DMS153 treated with DMSO at 0.1 percent for 48 hours (cell line): ENCODE measurements around the gene CD8B.
"Not testable (repeated sequence)": the region's sequence is repeated elsewhere in the genome, so short reads cannot be mapped to it uniquely, and the experiment has no call there.

Source experiments
- DNase-seq: peaks from one replicate; lab custom pipeline; 2025; ENCODE audit not compliant: unreplicated experiment; lab: John Stamatoyannopoulos, UW

Gene CD8B

DNA sequence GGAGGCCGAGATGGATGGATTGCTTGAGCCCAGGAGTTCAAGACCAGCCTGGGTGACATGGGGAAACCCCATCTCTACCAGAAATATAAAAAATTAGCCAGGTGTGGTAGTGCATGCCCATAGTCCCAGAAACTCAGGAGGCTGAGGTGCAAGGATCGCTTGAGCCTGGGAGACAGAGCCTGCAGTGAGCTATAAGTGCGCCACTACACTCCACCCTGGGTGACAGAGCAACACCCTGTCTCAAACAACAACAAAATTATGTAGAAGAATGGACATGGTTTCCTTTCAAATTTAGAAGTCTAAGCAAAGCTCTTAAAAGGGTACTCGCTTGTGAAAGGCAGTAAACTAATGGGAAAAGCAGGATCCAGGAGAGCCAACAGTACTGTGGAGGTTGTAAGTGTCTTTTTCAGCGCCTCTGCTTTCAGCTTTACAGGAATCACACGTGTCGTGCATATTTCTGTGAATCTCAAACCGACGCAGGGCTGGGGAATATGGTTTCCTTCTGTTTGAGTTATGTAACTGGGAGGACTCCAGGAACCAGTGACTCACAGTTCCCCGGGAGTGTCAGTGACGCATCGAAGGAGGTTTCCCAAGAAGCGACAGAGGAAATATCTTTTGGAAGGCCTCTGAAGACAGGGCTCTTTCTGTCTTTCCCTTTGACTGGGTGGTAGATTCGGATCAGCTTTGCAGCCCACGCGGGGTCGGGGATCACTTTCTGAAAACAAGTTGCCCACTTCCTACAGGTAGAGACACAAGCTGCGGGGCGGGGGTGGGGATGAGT lies 24.6 kb downstream of the CD8B start:
- not testable (repeated sequence) for DNase-seq

DNA sequence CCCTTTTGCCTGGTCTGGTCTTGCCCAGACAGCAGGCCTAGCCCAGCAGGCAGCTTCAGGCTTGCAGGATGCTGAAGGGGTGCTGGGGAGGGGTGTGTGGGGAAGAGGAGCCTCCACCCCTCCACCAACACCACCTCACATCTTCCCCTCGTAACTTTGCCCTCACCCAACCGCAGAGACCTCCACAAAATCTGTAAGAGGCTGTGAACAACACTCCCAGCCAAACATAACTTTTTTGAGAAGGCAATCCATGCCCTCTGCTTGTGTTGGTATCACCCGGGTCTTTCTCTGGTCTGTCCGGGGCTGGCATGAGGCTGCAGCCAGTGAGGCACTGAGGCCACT lies 26.2 kb downstream of the CD8B start:
- DNase-seq, result not testable (repeated sequence)

DNA sequence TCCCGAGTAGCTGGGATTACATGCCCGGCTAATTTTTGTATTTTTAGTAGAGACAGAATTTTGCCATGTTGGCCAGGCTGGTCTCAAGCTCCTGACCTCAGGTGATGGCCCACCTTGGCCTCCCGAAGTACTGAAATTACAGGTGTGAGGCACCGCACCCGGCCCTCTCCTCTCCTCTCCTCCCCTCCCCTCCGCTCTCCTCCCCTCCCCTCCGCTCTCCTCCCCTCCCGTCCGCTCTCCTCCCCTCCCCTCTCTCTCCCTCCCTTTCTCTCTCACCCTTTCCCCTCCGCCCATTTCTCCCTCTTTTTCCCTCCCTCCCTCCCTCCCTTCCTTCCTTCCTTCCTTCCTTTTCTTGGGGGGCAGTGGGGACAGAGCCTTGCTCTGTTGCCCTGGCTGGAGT lies 28.4 kb downstream of the CD8B start:
- DNase-seq, result no peak

DNA sequence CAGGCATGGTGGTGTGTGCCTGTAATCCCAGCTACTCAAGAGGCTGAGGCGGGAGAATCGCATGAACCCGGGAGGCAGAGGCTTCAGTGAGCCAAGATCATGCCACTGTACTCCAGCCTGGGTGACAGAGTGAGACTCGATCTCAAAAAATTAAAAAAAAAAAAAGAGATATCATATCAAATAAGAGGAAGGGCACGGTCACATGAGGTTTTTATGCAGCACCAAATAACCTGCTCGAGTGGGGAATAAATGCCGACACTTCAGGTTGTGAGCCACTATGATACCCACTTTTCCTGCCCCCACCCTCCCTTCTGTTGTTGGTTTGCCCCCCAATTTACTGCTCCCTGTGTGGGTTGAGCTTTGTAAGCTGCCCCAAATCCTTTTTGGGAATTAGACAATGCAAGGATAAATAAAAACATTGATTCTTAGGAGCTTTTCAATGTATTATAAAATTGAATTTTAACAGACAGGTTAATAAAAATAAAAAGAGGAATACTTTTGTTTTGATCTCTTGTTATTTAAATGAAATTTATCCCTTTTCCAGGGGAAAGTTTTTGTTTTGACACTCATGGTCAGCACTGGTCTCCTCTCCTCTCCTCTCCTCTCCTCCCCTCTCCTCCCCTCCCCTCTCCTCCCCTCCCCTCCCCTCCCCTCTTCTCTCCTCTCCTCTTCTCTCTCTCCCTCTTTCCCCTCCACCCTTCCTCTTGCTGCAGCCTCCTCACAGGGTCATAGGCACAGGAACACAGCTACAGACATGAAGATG lies 29.2 kb downstream of the CD8B start:
- DNase-seq, result no peak

DNA sequence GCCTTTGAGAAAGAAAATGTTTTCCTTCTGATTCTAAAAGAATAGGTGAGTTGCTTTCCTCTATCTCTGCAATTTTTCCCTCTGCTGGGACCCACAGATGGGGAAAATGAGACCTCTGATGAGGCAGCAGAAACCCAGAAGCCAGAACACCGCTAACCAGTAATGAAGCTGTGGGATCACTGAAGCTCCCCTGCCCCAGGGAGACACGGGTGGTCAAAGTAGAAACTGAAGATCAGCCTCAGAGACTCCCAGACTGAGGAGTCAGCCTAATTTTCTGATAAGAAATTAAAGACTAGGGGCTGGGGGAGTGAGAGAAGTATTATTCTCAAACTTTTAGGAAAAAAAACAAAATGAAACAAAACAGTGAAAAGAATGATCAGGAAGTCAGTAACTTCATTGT lies 30.1 kb downstream of the CD8B start:
- DNase-seq, result no peak

DNA sequence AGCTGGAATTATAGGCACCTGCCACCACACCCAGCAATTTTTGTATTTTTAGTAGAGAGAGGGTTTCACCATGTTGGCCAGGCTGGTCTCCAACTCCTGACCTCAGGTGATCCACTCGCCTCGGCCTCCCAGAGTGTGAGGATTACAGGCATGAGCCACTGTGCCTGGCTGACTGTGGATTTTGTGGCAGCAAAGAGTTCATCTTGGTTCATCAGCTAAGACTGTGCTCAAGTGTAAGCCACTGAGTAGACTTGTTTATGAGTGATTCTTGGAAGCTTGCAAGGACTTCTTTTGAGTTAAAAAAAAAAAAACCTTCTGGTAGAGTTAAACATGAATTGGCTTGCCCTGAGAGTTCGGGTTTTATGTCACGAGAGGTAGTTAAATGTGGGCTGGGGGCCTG lies 34.7 kb downstream of the CD8B start:
- DNase-seq, result no peak

DNA sequence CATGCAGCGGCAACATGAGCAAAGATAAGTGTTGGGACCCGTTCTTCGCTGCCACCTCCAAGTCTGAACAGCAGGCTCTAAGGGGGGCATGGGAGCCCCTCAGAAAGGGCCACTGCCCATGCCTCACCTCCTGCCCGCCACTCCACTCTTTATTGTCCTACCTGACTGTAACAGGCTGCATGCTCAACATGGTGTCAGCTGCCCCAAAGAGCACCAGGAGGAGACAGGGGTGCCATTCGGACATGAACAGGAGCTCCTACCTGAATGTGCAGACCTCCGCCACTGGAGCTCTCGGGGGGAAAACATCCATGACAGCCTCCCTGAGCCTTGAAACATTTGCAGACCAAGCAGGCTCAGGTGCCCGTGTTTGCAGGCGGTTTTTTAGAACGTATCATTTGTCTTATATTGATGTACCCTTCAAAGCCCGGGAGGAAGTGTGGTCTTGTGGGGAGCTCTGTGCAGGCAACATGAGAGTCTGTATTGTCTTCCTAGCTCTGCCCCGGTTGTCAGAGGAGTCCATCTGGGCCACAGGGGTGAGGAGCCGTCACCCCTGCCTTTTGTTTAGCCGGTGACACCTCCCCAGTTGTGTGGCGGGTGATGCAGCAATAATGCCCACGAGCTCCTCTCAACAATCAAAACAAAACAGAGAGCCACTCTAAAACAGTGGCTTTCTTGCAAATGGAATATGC lies 35.8 kb downstream of the CD8B start:
- DNase-seq, result no peak

DNA sequence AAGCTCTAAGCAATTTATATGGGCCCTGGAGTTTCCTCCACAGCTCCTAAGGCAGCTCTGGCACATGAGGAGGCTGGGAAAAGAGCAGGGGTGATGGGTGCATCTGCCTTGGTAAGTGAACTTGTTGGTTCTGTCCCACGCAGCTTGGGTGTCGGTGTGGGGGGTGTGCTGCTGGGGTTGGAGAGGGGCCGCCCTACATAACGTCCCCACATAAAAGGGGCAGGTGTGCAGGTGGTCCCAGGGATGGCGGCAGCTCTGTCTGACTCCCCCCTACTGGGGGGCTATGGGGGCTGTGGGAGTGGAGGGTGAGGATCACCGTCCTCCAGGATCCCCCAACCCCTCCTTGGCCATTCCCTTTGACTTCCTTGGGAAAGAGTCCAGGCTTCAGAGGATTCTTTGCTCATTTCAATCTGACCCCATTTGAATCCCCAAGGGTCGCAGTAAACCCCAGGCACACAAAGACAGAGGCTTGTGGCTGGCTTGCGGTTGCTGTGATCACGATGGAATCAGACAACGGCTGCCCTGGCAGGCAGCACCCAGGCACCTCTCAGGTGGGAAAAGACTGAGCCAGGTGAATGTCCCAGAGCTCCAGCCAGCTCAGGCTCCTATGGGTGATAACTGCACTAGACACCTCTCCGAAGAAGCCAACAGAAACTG lies 36.5 kb downstream of the CD8B start:
- no peak for DNase-seq

DNA sequence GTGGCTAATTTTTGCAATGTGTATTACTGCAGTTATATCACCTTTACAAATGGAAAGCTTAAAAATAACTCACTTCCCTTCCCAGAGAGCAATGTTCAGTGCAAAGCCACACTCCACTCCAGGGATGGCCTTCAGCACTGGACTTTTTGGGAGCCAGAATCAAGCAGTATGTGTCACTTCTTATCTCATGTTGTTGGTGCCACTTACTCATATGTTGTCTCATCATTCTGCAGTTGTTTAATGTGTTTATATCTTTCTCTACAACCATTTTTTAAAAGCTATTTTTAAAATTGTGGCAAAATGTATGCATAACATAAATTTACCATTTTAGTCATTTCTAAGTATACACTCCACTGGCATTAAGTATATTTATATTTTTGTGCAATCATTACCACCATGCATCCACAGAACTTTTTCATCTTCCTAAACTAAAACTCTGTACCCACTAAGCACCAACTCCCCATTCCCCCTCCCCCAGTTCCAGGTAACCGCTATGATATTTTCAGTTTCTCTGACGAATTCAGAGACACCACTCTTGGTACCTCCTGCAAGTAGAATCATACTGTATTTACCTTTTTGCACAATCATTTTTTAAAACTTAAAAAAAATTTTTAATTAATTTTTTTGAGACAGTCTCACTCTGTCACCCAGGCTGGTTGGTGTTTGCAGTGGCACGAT lies 38.9 kb downstream of the CD8B start:
- no peak for DNase-seq

DNA sequence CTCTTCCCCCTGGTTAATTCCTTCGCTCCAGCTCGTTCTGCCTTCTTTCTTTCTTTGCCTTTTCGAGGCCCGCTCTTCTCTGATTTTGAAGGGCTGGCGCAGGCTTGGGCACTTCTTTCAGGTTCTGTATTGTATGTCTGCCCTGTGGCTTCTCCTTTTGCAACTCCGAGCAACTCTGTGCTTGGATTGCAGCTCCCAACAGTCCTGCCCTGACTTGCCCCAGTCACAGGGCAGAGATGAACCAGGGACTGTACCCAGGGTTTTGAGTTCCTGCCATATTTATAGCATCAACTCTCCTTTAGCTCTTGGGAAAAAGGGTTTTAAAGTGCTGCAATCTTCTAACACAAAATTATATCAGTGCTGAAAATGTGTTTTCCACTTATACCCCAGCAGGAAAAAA lies 39.8 kb downstream of the CD8B start:
- DNase-seq, result no peak

DNA sequence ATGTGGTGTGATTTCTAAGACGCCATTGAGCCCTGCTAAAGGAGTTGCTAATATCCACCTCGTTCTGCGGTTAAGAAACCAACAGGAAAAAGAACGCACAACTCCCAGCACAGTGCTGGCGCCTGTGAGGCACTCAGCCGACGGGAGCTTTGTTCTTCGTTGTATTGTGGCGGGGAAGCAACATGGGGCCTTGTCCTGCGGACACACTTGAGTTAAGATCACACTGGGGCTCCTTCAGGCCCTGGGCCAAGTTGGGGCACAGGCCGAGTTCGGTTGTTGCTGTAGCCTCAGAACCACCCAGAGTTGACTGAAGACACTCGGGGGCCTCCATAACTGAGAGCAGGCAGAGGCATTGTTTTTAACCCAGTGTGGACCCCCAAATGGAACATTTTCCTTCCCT lies 40.4 kb downstream of the CD8B start:
- no peak for DNase-seq

DNA sequence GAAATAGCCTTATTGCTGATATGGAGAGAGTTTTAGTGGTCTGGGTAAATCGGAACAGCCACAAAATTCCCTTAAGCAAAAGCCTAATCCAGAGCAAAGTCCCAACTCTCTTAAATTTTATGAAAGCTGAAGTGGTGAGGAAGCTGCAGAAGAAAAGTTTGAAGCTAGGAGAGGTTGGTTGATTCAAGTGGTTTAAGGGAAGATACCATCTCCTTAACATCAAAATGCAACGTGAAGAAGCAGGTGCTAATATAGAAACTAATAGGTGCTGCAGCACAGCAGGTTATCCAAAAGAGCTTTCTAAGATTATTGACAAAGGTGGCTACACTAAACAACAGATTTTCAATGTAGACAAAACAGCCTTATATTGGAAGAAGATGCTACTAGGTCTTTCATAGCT lies 42.7 kb downstream of the CD8B start:
- DNase-seq, result no peak

DNA sequence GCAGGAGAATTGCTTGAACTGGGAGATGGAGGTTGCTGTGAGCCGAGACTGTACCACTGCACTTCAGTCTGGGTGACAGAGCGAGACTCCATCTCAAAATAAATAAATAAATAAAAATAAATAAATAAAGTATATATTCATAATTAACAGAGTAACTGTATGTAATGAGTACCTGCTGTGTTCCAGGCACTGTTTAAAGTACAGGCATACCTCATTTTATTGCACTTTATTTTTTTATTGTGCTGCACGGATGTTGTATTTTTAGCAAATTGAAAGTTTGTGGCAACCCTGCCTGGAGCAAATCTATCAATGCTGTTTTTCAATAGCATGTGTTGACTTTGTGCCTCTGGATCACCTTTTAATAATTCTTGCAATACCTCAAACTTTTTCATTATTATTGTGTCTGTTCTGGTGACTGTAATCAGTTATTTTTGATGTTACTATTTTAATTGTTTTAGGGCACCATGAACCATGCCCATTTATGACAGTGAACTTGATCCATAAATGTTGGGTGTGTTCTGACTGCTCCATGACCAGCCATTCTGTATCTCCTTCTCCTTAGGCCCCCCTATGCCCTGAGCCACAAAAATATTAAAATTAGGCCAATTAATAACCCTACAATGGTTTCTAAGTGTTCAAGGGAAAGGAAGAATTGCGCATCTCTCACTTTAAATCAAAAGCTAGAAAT lies 43.4 kb downstream of the CD8B start:
- no peak for DNase-seq

DNA sequence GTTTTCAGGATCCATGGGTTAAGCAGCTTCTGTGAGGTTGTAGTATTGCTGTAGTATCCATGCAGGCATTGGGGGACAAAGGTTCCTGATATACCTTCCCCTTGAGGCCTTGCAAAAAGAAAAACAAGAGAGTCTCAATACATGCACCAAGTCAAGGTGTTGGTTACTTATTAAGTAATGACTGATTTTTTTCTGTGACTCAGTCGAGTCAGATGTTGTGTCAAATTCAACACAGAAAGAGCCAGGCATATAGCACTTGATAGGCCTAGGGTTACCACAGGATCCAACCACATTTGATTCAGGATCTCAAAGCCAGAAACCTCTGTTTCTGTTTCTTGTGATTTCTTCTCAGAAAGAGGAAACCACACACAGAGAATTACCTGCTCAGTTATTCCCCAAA lies 46.1 kb downstream of the CD8B start:
- no peak for DNase-seq

DNA sequence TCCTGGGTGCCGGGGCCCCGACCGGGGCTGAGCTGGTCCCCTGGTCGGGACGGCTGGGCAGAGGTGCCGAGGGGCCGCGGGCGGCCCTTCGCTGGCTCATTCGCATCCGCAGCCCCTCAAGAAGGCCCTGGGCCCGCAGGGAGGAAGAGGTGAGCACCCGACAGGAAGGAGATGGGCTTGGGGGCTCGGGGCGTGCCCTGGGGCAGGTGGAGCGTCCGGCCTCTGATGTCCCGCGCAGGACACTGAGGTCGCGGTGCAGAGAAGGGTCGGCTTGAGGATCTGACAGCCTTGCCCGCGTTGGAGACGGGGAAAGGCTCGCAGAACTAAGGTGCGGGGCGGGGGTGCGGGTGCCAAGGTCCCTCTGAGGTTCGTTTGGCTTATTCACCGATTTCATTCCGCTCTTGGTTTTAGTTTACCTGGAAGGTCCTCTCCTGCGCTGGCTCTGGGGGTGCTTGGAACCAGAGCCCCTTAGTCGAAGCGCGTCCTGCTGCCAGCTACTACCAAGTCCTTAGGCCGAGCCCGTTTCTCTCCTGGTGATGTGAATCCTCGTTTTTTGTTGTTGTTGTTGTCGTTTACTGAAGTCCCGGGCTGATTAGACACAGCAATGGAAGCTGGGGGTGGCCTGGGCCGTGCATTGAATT lies 52.1 kb downstream of the CD8B start:
- DNase-seq, result no peak

DNA sequence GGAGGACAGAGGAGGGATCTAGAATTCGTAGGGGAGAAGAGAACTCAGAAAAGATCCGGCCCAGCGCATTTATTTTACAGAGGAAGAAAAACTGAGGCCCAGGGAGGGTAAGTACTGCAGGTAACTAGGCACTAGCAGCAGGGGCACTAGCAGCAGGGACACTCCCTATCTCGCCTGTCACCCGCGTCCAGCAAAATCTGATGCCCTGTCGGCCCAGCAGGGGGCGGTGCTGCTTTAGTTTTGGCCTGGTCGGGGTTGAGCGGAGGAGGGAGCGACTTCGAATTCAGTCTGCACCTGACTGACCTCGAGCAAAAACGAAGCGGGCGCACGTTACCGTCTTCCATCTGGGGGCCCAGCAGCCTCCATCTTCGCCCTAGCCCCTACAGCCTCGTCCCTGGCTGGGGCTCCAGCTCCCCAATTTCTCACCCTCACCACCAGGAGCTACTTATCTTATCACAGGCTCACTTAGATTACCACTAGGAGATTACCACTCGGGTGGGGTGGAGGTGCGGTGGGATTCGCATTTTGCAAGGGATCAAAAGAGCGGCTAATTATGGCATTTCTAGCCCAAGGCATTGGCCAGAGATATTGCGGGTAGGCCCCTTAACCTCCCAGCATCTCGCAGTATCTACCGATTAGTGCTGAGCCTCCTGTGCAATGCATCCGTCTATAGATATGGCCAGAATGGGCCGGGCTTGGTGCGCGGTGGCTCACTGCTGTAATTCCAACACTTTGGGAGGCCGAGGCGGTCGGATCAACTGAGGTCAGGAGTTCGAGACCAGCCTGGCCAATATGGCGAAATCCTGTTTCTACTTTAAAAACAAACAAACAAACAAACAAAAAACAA lies 53.1 kb downstream of the CD8B start:
- peak; percentile 79 for DNase-seq

DNA sequence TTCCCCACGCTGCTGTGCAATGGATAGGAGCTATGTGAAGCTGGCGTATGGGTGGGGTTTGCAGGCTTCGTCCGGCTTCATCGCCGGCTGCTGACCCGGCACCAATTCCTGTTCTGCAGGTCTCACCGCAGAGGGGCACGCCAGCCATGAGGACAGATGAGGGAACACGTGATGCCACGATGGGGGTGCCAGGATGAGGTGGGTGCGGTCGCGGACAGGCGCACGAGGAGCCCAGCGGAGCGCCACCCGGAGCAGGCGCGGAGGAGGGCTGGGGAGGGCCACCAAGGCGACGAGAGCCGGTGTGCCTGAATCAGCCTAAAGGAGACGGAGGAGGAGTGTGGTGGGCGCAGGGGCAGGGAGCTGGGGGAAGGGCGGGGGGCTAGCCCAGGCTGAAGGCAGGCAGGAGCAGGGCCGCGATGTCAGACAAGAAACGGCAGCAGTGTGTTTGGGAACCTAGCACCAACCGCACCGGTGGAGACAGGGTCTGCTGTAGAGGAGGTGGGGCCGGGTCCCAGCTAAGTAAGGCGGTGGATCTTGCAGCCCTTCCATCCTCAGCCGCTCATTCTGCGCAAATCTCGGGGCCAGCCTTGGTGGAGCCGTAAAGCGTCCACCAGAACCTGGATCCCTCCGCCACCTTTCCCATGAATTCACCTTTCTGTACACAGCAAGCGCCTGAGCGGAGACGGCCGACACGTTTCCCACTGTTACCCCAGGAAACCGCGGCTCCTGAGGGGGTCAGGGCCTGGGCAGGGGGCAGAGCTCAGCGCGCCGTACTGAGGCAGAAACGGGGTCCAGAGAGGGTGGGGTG lies 54.0 kb downstream of the CD8B start:
- DNase-seq, result no peak

DNA sequence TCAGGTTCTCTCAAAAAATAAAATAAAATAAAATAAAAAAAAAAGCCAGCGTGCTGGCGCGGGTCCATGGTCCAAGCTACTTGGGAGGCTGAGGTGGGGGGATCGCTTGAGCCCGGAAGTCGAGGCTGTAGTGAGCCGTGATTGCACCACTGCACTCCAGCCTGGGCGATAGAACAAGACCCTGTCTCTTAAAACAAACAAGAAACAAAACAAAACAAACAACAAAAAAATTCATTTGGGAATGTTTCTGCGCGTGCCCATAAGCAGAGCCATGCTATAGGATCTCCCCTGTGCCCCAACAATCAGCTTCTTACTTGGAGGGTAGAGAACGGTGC lies 54.6 kb downstream of the CD8B start:
- DNase-seq, result no peak
